GM21723 (cell line): ENCODE results near the gene MEGF8.

Experiments used
- ATAC-seq: cut with Tn5 transposase; IDR thresholded peaks from one replicate; pipeline ENCODE4 v1.9.1; 2021; ENCODE audit warnings: mild to moderate bottlenecking, moderate library complexity; ENCODE audit not compliant: unreplicated experiment

The MEGF8 gene

GRCh38 chr19:42325308-42325895 is at the start of gene MEGF8:
Gene MEGF8 (plus strand): TSS chr19:42325635. CDS start chr19:42326244, 609 bp downstream.
- peak; percentile 89 for ATAC-seq

- no peak for ATAC-seq
These were observed 49.2 kb upstream of the MEGF8 start for GRCh38 chr19:42276284-42276683.

DNA sequence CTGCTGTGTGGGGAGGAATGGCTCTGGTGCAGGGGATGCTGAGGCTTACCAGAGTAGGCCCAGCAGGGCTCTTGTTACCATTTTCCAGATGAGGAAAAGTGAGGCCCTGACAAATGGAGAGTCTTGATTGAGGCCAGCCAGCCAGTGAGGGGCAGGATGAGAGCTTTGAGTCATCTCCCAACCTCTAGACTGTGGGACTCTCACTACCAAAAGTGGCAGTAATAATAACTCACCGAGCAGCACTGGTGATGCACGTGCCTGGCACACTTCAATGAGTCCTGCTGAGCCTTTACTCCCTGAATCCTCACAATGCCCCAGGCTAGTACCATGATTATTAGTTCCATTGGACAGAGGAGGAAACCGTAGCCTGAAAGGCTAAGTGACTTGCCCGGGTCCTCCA is 48.6 kb upstream of the MEGF8 start:
- ATAC-seq = no peak

DNA sequence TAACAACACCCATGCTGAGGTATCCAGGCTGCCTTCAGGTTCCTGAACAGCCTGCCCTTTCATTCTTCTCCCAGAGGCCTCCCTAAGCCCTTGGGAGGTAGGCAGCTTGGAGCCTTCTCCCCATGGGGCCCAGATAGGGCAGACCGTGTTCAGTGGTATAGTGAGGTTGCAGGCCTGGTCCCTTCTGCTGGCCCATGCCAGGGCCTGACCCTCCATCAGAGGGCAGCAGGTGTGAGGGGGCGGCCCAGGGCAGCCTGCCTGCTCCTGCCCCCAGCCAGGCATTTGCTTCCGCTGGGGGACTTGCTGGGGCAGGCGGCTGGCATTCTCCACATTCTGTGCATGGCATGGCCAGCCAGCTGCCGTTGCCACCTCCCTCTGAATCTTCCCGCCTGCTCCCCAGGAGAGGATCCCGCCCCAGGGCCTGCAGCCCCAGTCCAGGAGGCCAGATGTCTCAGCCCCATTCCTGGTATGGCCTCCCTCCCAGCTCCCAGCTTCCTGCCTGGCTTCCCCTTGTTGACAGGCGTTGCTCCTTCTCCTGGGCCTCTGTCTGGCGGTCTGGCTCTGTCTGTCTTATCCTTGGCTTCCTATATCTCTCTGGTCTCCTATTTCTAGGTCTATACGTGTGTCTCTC is 47.5 kb upstream of the MEGF8 start:
- no peak for ATAC-seq

DNA sequence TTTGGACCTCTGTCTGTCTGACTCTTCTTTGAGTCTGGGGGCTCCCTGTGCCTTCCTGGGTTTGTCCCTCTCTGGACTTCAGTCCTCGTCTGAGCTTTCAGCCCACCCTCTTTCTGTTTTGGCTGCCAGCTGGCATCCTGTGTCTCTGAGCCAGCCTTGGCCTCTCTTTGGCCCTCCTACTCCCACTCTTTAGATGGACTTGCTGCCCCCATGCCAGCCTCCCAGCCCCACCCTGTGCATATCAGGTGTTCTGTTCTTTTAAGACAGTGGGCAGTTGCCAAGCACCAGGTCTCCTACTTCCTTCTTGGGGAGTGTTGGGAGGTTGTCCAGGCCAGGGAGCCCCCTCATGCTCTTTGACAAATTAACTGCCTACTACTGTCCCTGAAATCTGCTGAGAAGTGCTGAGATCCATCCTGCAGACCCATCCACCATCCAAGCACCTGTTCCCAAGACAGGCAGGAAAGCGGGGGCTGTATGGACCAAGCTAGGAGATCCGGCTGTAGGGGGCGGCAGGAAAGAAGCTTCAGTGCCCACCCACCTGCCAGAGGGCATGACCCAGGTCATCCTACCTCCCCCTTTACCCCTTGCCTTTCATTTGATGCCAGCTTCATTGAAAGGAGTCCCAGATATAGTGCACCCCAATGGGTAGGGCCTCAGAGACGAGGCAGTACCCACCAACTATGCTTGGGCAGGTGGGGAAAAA is 46.8 kb upstream of the MEGF8 start:
- ATAC-seq = no peak

DNA sequence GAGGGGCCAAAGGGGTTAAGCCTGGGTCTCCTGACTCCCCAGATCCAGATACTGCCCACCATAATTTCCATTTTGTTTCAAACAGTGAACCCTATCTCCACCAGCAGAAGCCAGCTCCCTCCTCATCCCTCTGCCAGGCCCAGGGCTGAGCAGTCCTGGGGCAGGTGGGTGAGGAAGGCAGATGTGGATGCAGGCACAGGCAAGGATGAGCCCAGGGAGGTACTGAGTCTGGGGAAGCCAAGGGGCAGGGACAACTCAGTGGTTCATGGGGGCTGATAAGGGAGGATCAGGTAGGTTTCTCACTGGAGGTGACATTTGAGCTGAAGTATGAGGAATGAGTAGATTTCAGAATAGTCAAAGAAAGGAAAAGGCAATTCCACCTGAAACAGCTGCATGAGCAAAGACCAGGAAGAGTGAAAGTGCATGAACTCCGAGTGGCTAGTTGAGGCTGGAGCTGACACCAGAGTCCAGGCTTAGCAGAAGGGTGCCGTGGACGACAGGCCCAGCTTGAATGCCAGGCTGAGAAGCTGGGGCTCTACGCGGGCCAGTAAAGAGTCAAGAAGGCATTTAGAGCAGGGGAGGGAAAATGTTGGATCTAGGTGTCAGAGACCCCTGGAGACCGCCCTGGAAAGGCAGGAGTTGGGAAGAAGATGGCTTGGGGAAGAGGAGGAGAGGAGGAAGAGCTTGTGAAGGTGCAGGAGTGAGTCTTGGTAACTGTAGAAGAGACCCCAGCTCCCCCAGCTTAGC is 46.1 kb upstream of the MEGF8 start:
- ATAC-seq = no peak

DNA sequence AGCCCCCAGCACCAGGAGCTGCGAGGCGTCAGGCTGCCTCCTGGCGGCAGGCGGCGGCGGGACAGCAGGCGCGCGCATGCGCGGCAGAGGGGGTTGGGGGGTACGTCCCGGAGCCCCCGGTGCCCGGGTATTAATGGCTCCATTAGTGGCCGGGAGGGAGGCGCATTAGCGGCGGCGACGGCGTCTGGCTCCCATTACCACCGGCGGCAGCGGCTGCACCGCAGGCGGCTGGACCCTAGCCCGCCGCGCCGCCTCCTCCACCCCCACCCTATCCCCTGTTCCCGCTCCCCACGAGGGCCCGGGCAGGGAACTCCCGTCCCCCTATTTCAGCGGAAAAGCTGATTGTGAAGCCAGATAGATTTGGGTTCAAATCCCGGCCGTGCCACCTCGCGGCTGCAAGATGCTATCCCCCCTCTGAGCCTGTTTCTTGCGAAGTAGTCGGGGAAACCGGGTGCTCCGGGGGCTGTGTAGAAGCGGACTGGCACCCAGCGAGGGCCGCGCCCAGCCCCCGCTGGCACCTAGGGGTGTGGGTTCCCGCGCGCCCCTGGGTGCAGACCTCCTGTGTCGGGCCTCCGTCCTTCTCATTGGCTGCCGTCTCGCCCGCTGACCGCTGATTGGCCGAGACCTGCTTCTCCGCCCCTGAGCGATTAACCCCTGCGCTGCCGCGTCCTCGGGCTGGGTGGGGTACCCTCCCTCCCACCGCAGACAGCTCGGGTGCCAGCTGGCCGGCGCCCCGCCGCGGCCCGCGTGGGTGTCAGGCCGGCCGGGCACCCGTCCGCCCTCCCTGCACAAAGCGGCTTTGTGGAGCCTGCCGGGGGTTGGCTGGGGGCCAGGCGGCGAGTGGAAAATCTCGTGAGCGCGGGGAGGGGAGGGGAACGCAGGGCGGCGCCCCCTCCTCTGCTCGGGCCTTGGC is 45.3 kb upstream of the MEGF8 start:
- peak; percentile 40 for ATAC-seq

DNA sequence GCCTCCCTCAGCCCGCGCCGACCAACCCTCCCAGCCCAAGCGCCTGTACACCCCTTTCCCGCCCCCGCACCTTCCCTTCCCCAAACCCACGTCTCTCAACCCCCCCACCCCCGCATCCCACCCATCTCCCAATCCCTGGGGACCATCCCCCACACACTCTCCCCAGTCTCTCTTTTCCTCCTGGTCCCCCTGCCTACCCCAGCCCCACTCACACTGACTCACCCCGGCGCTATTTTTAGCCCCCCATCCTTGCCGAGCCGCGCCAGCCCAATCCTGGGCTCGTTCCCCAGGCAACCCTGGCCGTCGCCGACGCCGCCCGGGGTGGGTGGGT is 44.7 kb upstream of the MEGF8 start:
- no peak for ATAC-seq

DNA sequence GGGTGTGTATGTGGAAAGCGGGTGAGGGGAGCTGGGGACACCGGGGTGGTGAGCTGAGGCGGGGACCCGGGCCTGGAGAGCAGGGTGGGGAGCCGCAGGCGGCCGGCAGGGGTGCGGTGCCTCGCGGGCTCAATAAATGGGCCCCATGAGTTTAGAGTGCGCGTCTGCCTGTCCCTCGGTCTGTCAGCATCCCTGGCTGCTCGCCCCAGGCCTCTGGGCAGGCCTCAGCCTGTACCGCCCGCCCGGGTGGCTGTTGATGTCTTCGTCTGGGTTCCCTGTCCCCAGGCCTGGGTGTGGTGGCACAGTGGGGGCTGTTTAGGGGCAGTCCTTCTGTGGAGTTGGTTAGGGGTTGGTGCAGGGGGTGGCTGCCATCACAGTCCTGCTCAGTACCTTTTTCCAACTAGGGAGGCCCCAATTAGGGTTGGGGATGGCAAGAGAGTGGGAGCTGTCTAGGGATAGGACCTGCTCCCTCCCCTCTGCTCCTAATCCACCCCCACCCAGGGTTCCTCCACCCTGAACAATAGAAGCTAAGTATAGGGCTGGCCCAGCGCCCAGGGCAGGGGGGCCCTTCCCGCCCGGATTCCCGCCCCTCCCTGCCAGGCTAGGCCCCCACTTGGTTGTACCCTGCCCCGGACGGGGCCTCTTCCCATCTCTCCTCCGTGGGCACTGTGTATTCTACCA is 44.1 kb upstream of the MEGF8 start:
- no peak for ATAC-seq

DNA sequence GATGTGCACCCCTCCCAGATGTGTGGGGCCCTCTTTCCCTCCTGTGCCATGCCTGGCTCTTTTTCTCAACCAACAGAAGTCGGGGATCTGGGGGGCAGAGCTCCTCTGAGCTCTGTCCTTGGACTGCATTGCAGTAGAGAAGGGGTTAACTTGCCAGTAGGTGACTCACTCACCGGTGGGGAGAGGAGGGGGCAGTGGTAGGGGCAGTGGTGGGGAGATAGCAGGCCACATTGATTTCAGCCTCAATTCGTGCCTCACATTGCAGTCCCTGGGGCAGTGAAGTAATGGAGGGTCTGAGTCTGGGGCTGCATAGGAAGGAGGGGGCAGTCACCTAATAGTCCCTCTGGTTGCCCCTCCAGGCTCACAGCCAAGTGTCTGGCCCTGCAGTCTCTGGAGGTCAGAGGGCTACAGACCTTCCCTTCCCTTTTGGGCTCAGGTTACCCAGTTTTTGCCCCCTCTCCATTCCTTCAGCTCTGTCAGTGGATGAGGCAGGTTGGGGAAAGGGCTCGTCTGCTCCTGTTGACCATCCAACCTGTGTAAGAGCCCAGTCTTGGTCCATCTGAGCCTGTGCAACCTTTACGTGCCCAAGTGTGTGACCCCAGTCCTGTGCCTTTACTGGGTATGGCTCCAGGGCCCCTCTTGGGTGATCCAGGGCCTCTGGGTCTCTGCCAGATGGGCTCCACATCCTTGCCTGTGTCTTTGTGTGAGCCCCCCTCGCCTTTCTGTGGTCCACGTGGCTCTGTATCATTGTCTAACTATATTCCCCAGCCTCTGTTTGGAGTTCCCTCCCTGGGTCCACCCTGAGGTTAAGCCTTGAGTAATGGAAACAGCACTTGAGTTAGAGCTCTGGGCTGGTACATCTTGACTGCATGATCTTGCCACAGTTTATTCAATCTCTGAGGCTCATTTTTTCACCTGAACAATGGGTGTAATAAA is 43.3 kb upstream of the MEGF8 start:
- no peak for ATAC-seq

DNA sequence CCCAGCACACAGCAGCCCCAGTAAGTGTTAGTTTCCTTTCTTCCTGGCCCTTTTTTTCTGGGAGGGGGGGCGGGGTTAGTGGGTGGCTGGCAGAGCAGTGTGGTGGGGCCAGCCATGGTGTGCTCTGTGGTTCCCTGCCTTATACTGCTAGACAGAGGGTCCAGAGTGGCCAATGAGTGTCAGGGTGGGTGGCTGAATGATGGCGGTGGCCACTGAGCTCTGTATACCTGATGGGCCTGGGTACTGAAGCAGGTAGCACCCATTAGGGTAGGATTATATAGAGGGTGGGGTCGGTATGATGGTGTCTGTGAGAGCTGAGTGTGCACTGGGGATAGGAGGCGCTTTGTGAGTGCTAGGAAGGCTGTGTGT is 42.6 kb upstream of the MEGF8 start:
- no peak for ATAC-seq

DNA sequence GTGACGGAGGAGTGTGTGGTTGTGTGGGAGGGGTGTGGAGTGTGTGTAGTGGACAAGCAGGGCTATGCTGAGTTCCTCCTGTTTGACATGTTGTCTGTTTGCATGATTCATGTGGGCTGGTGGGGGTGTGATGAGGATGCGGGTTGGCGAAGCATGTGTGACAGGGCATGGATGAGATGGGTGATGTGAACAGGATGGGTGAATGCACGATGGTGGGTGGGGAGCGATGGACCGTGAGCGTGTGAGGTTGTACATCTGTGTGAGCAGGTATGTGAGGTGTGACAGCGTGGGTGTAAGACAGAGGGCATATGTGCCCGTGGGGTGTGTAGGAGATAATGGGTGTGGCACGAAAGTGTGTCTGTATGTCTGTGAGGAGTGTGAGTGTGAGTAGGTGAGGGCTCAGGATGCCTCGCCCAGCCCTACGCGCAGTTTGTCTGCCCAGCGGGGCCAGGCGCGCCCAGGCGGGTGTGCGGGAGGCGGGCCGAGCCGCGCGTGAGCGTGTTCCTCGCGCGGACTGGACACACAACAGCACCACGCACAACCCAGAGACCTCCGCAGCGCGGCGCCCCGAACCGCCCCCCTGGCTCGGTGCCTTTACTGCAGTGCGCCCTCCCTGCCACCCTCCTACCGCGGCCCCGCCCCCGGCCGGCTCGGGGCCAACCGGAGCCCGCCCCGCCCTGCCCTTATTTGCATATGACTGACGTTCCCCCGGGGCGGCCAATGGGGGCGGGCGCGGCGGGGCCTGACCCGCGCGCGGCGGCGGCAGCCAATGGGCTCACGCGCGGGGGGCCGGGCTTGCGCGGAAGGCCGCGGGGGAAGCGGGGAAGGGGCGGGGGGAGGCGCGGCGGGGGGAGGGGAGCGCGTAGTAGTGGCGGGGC is 42.0 kb upstream of the MEGF8 start:
- peak; percentile 47 for ATAC-seq

GRCh38 chr19:42284066-42284501 is 41.4 kb upstream of the MEGF8 start:
- ATAC-seq = peak; percentile 17

GRCh38 chr19:42284591-42285341 is 40.7 kb upstream of the MEGF8 start:
- no peak for ATAC-seq

DNA sequence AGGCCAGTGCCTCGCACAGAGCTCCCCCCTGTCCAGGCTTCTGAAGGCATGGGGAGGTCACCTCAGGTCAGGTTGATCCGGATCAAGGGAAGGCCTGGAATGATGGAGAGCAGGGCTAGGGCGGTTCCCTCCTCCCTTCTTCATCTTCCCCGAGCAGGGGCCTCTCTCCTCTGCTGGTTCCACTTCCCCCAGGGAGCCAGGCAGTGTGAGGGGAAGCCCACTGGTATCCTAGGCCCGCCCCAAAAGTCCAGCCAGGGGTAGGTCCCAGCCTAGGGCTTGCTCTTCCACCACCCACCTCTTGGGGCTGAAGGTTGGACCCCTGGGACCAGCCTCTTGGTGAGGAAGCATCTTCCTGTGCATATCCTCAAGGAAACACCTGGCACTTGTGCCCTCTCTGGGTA is 39.9 kb upstream of the MEGF8 start:
- ATAC-seq = no peak

DNA sequence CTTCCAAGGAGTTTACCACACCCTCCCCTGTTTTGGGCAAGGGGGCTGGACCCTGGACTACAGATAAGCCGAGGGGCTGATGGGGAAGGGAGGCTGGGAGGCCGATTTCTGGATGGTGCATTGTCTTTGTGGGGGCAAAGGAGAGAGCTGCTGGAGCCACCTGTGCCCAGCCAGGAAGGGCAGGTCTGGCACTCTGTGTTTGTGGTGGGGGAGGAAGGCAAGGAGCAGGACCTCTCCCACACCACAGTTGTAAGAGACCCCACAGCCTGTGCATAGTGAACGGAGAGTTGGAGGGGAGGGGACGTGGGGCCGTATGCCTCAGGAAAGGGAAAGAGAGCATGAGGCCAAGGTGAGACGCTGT is 39.5 kb upstream of the MEGF8 start:
- ATAC-seq = no peak

GRCh38 chr19:42286349-42287016 is 39.0 kb upstream of the MEGF8 start:
- no peak for ATAC-seq
